Lung (tissue), 12 donors: Measurements from ENCODE around the gene IL23A. TPM values are rescaled to one million over a fixed set of nuclear protein-coding genes. Genes with fewer than 3 reads are reported as not detected.

Source experiments
- ATAC-seq: fragments of 200-7000 bp; cut with Tn5 transposase; one replicate; pipeline ENCODE4 v1.9.1; 2020; ENCODE audit warnings: moderate number of reproducible peaks; ENCODE audit not compliant: insufficient read depth, low FRiP score
- DNase-seq, 3 donors: peaks; one replicate each; pipeline ENCODE4 v3.0.0-alpha.2; 2013 to 2017
- H3K27ac ChIP-seq, 2 donors: one replicate each; pipeline ENCODE4 v1.5.1; 2013; ENCODE audit warnings: mild to moderate bottlenecking in 2 of 2, moderate library complexity in 2 of 2, control low read depth in 1 of 2, inconsistent platforms in 1 of 2, low read depth in 1 of 2, low read length in 1 of 2
- H3K27me3 ChIP-seq, 3 donors: one replicate each; pipeline ENCODE4 v1.5.1; 2013; ENCODE audit warnings: low read length in 2 of 3; ENCODE audit not compliant: control insufficient read depth in 3 of 3, insufficient read depth in 3 of 3
- H3K36me3 ChIP-seq, 4 donors: one replicate each; pipeline ENCODE4 v1.5.1; 2013; ENCODE audit warnings: low read length in 4 of 4, mild to moderate bottlenecking in 1 of 4, moderate library complexity in 1 of 4; ENCODE audit not compliant: control insufficient read depth in 4 of 4, insufficient read depth in 4 of 4
- H3K4me1 ChIP-seq, 5 donors: one replicate each; pipeline ENCODE4 v1.5.1; 2013; ENCODE audit warnings: low read length in 5 of 5, mild to moderate bottlenecking in 2 of 5, moderate library complexity in 1 of 5; ENCODE audit not compliant: control insufficient read depth in 5 of 5, insufficient read depth in 5 of 5
- H3K4me3 ChIP-seq: one replicate; pipeline ENCODE4 v1.5.1; 2013; ENCODE audit warnings: mild to moderate bottlenecking, control low read depth, moderate library complexity
- H3K9ac ChIP-seq, 2 donors: one replicate each; pipeline ENCODE4 v1.5.1; 2013; ENCODE audit warnings: low read length in 2 of 2, control low read depth in 1 of 2; ENCODE audit not compliant: insufficient read depth in 1 of 2
- H3K9me3 ChIP-seq, 4 donors: one replicate each; pipeline ENCODE4 v1.5.1; 2013; ENCODE audit warnings: low read length in 3 of 4, mild to moderate bottlenecking in 1 of 4, moderate library complexity in 1 of 4; ENCODE audit not compliant: control insufficient read depth in 4 of 4, insufficient read depth in 3 of 4
- CTCF ChIP-seq: IDR thresholded peaks from 2 replicates; pipeline ENCODE4 v1.5.1; 2012; ENCODE audit warnings: mild to moderate bottlenecking; ENCODE audit errors: control extremely low read depth, extremely low read depth
- WGBS, 2 donors: extraction: QIAGEN DNeasy Blood & Tissue Kit; methylation state at CpG; one replicate each; pipeline ENCODE4 v1.1.7; 2013; 5-methylcytosine and 5-hydroxymethylcytosine counted together
- polyA plus RNA-seq, 2 donors: library from polyadenylated mRNA; stranded (reverse); fragments of 200-250 nt; gene quantifications; one replicate each; pipeline ENCODE4 v1.2.1, GENCODE V29; 2013
- total RNA-seq, 2 donors: library from RNA; depleted of rRNA in 1 of 2; stranded (reverse); fragments of >200 nt in 1 of 2; gene quantifications; one replicate each; pipeline ENCODE4 v1.2.1, GENCODE V29; 2014 to 2021
- donor health status: control.
- donor health status: control.
- donor health status: Bipolar disorder and iron deficiency.
- donor health status: healthy.
- donor health status: DM: yes; HTN: yes; CAD: no.

The IL23A gene
- total and polyA plus RNA-seq, 4 donors = 0.34 to 4.0 (median 0.60) TPM

GRCh38 chr12:56297400-56297799 lies 41.3 kb upstream of the IL23A start:
- peaks cover 0 to 26% (median 13%) of the 10 kb centered on the region in 5 donors for H3K4me1 ChIP-seq

GRCh38 chr12:56298828-56299227 lies 39.9 kb upstream of the IL23A start:
- no peaks in the 10 kb centered on the region for H3K27me3 ChIP-seq
- no peak for TF ChIP-seq CTCF
- WGBS, 2 donors = 63 to 74% methylated on average over 5 of the region's 5 CpGs
- H3K9me3 ChIP-seq = no peaks in the 10 kb centered on the region
- H3K9ac ChIP-seq = no peak overlapping the region
- no peak for DNase-seq
- H3K4me1 ChIP-seq = peaks cover 0 to 22% (median 13%) of the 10 kb centered on the region in 5 donors
- peak overlapping the region in 1 of 2 donors; percentile 95 for H3K27ac ChIP-seq
- ATAC-seq = no peak
- H3K36me3 ChIP-seq = peaks cover 0 to 13% (median 4%) of the 10 kb centered on the region in 4 donors
- peak overlapping the region; percentile 91 for H3K4me3 ChIP-seq

More at GRCh38 chr12:56297400-56297799, 41.3 kb upstream of the IL23A start:
- Histone ChIP-seq H3K4me3 (no peak overlapping the region), H3K36me3 (peaks cover 0 to 10% (median 4%) of the 10 kb centered on the region in 4 donors), H3K9me3 (no peaks in the 10 kb centered on the region), H3K27me3 (no peaks in the 10 kb centered on the region), H3K27ac (no peak overlapping the region), H3K9ac (no peak overlapping the region)
- DNase-seq = no peak
- no peak for TF ChIP-seq CTCF
- no peak for ATAC-seq
- 82 to 91% methylated on average over 8 of the region's 8 CpGs for WGBS, 2 donors

GRCh38 chr12:56299308-56299852 lies 39.3 kb upstream of the IL23A start:
- H3K4me3 ChIP-seq = peak overlapping the region; percentile 91
- H3K36me3 ChIP-seq = peaks cover 0 to 14% (median 3%) of the 10 kb centered on the region in 4 donors
- H3K4me1 ChIP-seq = peaks cover 0 to 22% (median 13%) of the 10 kb centered on the region in 5 donors
- DNase-seq (no peak), ATAC-seq (peak; percentile 8)
- H3K9me3 ChIP-seq = no peaks in the 10 kb centered on the region
- peak overlapping the region in 1 of 2 donors; percentile 73 for H3K9ac ChIP-seq
- H3K27ac ChIP-seq = peak overlapping the region; percentile 95 to 97
- 0 to 1% methylated on average over 10 of the region's 10 CpGs for WGBS, 2 donors
- H3K27me3 ChIP-seq = no peaks in the 10 kb centered on the region
- TF ChIP-seq CTCF = no peak
